Prostate gland (tissue), 2 donors: ENCODE data around the gene CUL4A. TPM values are rescaled to one million over a fixed set of nuclear protein-coding genes. Genes with fewer than 3 reads are reported as not detected.

ENCODE experiments used
- DNase-seq: peaks from one replicate; pipeline ENCODE4 v3.0.0-alpha.2; 2019; ENCODE audit warnings: low spot score
- H3K27ac ChIP-seq, 2 donors: fragments of 200-600 bp; sonication (generic); 2 replicates each; pipeline ENCODE4 v1.5.1; 2017 to 2019
- H3K27me3 ChIP-seq: fragments of 200-600 bp; sonication (generic); replicated peaks from 2 replicates; pipeline ENCODE4 v1.5.1; 2019; ENCODE audit not compliant: insufficient read depth
- H3K36me3 ChIP-seq, 2 donors: fragments of 200-600 bp; sonication (generic); 1 replicate in 1 of 2; 2 replicates in 1 of 2; pipeline versions ENCODE4 v1.5.1 to v1.8.1; 2017 to 2019
- H3K4me1 ChIP-seq: fragments of 200-600 bp; sonication (generic); replicated peaks from 2 replicates; pipeline ENCODE4 v1.5.1; 2019
- H3K4me3 ChIP-seq, 2 donors: fragments of 200-600 bp; sonication (generic); 2 replicates each; pipeline ENCODE4 v1.5.1; 2017 to 2019
- H3K9me3 ChIP-seq: fragments of 200-600 bp; sonication (generic); 2 replicates; pipeline ENCODE4 v1.5.1; 2017
- POLR2A ChIP-seq: fragments of 450-650 bp; IDR thresholded peaks from one replicate; pipeline ENCODE4 v1.6.1; 2016; ENCODE audit warnings: antibody characterized with exemption, mild to moderate bottlenecking
- POLR2AphosphoS5 ChIP-seq: sonication (generic); formaldehyde crosslinking; IDR thresholded peaks from one replicate; pipeline ENCODE4 v1.6.1; 2017; ENCODE audit warnings: antibody characterized with exemption
- WGBS: methylation state at CpG from one replicate; pipeline ENCODE4 v1.1.5; 2018; 5-methylcytosine and 5-hydroxymethylcytosine counted together
- intact Hi-C: fragments of 100-400 bp; cut with DNase I; formaldehyde crosslinking; loops from one replicate; pipeline ENCODE4 v1.14.2; 2022
- total RNA-seq, 2 donors: library from RNA; depleted of rRNA; stranded (reverse); fragments of >200 nt; gene quantifications; one replicate each; pipeline ENCODE4 v1.1.0, GENCODE V29; 2016
- TF ChIP-seq, protein P1 (sequence below), 4 experiments: fragments of 200-600 bp in 2 of 4; fragments of 450-650 bp in 2 of 4; sonication (generic) in 2 of 4; IDR thresholded peaks; 1 replicate in 3 of 4; 2 replicates in 1 of 4; pipeline ENCODE4 v1.5.1; 2016 to 2019; ENCODE audit warnings: antibody characterized with exemption in 4 of 4, mild to moderate bottlenecking in 2 of 4, moderate library complexity in 2 of 4

CUL4A gene
- total RNA-seq, 2 donors from 2014 or later = 103 to 185 TPM

- H3K9me3 ChIP-seq = no peaks in the 10 kb centered on the region
- H3K4me1 ChIP-seq = no peaks in the 10 kb centered on the region
- intact Hi-C loops = no loop called here
- H3K27ac ChIP-seq = no peak overlapping the region
- no peak for TF ChIP-seq POLR2AphosphoS5
- TF ChIP-seq POLR2A = no peak
- TF ChIP-seq, protein P1, sequence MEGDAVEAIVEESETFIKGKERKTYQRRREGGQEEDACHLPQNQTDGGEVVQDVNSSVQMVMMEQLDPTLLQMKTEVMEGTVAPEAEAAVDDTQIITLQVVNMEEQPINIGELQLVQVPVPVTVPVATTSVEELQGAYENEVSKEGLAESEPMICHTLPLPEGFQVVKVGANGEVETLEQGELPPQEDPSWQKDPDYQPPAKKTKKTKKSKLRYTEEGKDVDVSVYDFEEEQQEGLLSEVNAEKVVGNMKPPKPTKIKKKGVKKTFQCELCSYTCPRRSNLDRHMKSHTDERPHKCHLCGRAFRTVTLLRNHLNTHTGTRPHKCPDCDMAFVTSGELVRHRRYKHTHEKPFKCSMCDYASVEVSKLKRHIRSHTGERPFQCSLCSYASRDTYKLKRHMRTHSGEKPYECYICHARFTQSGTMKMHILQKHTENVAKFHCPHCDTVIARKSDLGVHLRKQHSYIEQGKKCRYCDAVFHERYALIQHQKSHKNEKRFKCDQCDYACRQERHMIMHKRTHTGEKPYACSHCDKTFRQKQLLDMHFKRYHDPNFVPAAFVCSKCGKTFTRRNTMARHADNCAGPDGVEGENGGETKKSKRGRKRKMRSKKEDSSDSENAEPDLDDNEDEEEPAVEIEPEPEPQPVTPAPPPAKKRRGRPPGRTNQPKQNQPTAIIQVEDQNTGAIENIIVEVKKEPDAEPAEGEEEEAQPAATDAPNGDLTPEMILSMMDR (IDR thresholded peaks at IDR 0.05) = no peak
- H3K27me3 ChIP-seq = no peaks in the 10 kb centered on the region
- 86% methylated on average over 20 of the region's 20 CpGs for WGBS
- no peak overlapping the region for H3K4me3 ChIP-seq
- H3K36me3 ChIP-seq = peaks cover 0 to 2% of the 10 kb centered on the region in 2 donors
- DNase-seq = no peak
These were observed 20.4 kb downstream of the CUL4A start for GRCh38 chr13:113229791-113230190.

DNA sequence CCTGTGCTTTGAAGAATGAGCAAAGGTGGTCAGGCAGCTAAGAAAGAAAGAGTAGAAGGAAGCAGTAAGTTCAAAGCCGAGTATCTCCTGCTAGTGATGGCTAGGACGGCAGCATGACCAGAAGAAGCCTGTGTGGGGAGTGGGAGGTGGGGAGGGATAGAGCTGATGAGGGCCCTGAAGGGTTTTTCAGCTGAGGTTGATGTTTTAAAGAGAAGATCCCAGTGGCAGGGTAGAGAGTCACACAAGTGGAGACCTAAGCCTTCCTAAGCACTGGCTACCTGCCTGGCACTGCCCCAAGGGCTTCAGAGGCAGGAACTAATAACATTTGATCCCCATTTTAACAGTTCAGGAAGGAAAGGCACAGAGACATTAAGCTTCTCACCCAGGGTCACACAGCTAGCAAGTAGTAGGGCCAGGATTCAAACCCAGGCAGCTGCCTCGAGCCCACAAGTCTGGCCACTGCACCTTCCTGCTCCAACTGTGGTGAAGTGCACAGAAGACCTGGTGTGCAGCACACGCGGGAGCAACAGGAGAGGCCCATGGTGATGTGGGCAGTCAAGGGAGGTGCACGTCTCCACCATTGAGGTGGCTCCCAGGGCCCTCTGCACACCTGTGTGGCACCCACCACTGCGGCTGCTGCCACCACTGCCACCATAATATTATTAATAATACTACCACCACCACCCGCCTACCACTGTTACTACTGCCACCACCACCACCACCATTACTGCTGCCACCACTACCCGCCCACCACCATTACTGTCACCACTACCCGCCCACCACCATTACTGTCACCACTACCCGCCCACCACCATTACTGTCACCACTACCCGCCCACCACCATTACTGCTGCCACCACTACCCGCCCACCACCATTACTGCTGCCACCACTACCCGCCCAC lies 22.1 kb downstream of the CUL4A start:
- no peak overlapping the region for H3K27ac ChIP-seq
- peaks cover 0 to 2% of the 10 kb centered on the region in 2 donors for H3K36me3 ChIP-seq
- H3K4me1 ChIP-seq = no peaks in the 10 kb centered on the region
- WGBS = 76% methylated on average over 14 of the region's 14 CpGs
- no peaks in the 10 kb centered on the region for H3K27me3 ChIP-seq
- no peaks in the 10 kb centered on the region for H3K9me3 ChIP-seq
- TF ChIP-seq, protein P1 (IDR thresholded peaks at IDR 0.05) = no peak
- no peak for TF ChIP-seq POLR2A
- TF ChIP-seq POLR2AphosphoS5 = no peak
- H3K4me3 ChIP-seq = no peak overlapping the region
- intact Hi-C loops = no loop called here
- DNase-seq = no peak

DNA sequence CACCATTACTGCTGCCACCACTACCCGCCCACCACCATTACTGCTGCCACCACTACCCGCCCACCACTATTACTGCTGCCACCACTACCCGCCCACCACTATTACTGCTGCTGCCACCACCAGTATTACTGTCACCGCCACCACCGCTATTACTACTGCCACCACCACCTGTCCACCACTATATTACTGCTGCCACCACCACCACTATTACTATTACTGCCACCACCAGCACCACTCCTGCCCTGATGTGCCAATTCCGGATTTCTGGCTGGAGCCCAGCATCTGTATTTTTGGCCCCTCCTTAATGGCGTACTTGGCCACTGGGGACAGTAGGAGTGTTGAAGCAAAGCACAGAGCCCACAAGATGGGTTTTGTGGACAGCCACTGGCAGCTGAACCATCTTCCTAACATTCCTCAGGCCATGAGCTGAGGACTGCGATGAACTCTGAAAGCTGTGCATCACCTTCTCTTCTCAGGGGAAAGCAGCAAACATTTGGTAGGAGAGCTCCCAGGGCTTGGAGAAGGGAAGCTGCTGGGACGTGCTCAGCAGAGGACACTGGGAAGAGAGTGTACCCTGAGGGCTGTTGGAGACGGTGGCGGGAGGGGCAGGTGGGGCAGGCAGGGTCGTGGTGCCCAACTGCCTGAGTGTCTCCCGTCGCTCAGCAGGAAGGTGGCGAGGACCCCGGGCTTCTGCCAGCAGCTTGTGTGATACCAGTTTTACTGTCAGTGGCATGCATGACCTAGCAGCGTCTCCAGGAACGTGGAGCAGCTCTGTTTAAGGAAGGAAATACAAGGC lies 23.0 kb downstream of the CUL4A start:
- DNase-seq = no peak
- intact Hi-C loops = no loop called here
- Histone ChIP-seq H3K4me3 (no peak overlapping the region), H3K27ac (no peak overlapping the region), H3K27me3 (no peaks in the 10 kb centered on the region), H3K9me3 (no peaks in the 10 kb centered on the region), H3K4me1 (no peaks in the 10 kb centered on the region), H3K36me3 (peaks cover 0 to 2% of the 10 kb centered on the region in 2 donors)
- TF ChIP-seq POLR2AphosphoS5 = no peak
- TF ChIP-seq POLR2A = no peak
- 63% methylated on average over 18 of the region's 18 CpGs for WGBS

GRCh38 chr13:113233101-113233500 lies 23.7 kb downstream of the CUL4A start:
- no peak for DNase-seq
- 91% methylated on average over 11 of the region's 11 CpGs for WGBS
- H3K27ac ChIP-seq = no peak overlapping the region
- peaks cover 0 to 2% of the 10 kb centered on the region in 2 donors for H3K36me3 ChIP-seq
- intact Hi-C loops = no loop called here
- TF ChIP-seq, protein P1 (IDR thresholded peaks at IDR 0.05) = no peak
- TF ChIP-seq POLR2AphosphoS5 (no peak), POLR2A (no peak)
- no peak overlapping the region for H3K4me3 ChIP-seq
- H3K9me3 ChIP-seq = no peaks in the 10 kb centered on the region
- H3K4me1 ChIP-seq = no peaks in the 10 kb centered on the region
- H3K27me3 ChIP-seq = no peaks in the 10 kb centered on the region

DNA sequence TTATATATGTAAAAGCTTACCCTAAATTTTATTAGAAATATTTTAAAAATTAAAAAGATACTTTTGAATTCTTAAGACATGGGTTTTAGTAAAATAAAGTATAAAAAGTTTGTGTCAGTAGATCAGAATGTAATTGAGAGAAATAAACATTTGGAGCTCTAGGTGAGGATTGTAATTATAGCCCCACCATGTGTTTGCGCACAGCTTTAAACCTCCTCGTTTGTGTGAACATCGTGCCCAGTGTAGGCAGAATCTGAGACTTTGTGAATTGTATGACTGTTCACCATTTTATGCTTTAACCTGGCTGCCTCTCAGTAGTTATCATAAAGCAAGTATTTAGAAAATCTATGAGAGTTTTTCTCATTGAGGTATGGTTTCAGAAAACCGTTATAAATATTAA lies 29.1 kb downstream of the CUL4A start:
- Histone ChIP-seq H3K36me3 (no peaks in the 10 kb centered on the region), H3K27me3 (no peaks in the 10 kb centered on the region), H3K4me1 (no peaks in the 10 kb centered on the region), H3K4me3 (no peak overlapping the region), H3K27ac (no peak overlapping the region), H3K9me3 (no peaks in the 10 kb centered on the region)
- TF ChIP-seq, protein P1 (IDR thresholded peaks at IDR 0.05) = no peak
- TF ChIP-seq POLR2A (no peak), POLR2AphosphoS5 (no peak)
- 74% methylated on average over 4 of the region's 4 CpGs for WGBS
- no peak for DNase-seq
- intact Hi-C loops = no loop called here
